GM12873 (cell line): Measurements from ENCODE around the gene EGFL8.

Source experiments
- TF ChIP-seq, protein P1 (sequence below): IDR thresholded peaks from 2 replicates; pipeline ENCODE4 v1.5.1; 2012; ENCODE audit warnings: low read depth, mild to moderate bottlenecking, moderate library complexity, low read length, control low read depth; ENCODE audit not compliant: insufficient read depth; ENCODE audit errors: missing control alignments

Gene EGFL8

GRCh38 chr6:32195902-32196681 is 31.7 kb downstream of the EGFL8 start:
- TF ChIP-seq, protein P1, sequence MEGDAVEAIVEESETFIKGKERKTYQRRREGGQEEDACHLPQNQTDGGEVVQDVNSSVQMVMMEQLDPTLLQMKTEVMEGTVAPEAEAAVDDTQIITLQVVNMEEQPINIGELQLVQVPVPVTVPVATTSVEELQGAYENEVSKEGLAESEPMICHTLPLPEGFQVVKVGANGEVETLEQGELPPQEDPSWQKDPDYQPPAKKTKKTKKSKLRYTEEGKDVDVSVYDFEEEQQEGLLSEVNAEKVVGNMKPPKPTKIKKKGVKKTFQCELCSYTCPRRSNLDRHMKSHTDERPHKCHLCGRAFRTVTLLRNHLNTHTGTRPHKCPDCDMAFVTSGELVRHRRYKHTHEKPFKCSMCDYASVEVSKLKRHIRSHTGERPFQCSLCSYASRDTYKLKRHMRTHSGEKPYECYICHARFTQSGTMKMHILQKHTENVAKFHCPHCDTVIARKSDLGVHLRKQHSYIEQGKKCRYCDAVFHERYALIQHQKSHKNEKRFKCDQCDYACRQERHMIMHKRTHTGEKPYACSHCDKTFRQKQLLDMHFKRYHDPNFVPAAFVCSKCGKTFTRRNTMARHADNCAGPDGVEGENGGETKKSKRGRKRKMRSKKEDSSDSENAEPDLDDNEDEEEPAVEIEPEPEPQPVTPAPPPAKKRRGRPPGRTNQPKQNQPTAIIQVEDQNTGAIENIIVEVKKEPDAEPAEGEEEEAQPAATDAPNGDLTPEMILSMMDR, result no peak

DNA sequence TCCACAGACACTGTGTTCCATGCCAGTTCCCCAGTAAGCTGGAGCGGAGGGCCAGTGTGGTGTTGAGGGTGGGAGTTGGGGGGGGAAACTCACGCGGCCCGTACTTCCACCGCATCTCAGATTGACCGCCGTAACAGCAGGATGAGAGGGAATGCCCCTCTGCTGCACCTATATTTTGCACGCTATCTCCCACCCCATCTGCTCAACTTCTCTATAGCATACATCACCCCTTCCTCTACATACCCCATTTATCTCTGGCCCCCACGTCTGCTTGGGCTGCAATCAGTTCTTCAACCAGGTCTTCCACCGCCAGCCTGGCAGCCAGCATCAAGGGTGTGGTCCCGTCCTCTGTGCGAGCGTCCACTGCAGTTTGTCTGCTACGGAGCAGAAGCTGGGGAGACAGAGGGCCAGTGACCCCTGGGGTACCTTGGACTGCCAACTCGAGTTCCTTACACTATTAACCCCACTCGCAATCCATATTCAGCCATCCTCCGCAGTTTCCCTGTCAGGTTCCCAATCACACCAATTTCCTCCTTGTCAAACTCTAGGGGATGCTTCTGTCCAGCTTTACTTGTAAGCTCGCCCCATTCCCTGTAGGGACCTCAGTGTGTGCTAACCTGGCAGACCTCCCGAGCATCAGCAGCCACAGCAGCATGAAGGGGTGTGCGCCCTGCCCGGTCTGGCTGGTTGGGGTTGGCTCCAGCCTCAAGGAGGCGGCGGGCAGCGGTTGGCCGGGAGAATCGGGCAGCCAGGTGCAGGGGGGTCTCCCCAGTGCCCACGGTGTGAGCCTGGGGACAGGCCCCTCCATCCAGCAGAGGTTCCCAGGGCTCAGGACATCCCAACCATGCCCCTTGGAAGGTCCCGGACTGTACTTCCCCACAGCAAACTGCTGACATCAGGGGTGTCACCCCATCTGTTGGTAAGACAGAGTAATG is 32.6 kb downstream of the EGFL8 start:
- TF ChIP-seq, protein P1, result peak; percentile 28

GRCh38 chr6:32198345-32198696 is 33.9 kb downstream of the EGFL8 start:
- TF ChIP-seq, protein P1, result no peak

- TF ChIP-seq, protein P1, result no peak
Measured at GRCh38 chr6:32198866-32199265, 34.5 kb downstream of the EGFL8 start.

DNA sequence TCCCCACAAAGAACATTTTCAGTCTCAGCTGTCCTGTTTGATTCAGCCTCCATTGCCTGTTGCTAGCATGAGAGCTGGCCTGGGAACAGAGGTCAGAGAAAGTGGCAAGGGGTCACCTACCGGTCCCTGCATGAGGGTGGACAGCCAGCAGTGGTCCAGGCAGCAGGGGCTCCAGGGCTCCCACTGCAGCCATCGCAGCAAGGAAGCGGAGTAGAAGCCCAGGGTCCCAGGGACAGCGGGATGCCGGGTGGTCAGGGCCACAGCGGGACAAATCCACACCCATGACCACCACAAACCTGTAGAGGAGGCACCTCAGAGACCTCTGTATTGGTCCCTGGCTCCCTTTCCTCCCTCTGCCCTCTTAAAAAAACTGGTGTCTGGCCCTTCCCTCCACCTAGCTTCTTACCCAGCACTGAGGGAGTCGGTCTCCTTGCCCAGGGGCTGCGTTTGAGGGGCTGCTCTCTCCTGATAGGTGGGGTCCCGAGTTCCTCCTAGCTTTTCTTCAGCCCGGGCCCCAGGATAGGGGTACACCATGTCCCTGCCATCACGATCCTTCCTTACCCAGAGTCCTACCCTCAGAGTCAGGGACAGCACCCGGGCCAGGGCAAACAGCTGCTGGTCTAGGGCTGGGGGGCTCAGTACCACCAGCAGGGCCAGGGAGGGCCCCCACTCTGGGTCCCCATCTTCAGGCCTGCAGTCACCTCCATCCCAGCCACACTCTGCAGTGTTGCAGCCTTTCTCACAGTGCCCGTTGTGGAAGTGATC is 36.5 kb downstream of the EGFL8 start:
- TF ChIP-seq, protein P1, result no peak

- TF ChIP-seq, protein P1, result no peak
Measured at GRCh38 chr6:32202186-32202585, 37.8 kb downstream of the EGFL8 start.
